ENCODE results near the gene TMEM14A. TPM values are rescaled to one million over a fixed set of nuclear protein-coding genes. Genes with fewer than 3 reads are reported as not detected.

The TMEM14A gene
- total RNA-seq, 2 donors from 2014 or later, result 13.2 to 13.4 TPM

- Histone ChIP-seq H3K4me3 (no peak overlapping the region), H3K27me3 (no peaks in the 10 kb centered on the region), H3K36me3 (no peaks in the 10 kb centered on the region), H3K27ac (no peak overlapping the region), H3K9me3 (no peaks in the 10 kb centered on the region), H3K4me1 (no peaks in the 10 kb centered on the region)
- no peak for DNase-seq (ENCODE audit: low spot score)
- TF ChIP-seq, protein P1, sequence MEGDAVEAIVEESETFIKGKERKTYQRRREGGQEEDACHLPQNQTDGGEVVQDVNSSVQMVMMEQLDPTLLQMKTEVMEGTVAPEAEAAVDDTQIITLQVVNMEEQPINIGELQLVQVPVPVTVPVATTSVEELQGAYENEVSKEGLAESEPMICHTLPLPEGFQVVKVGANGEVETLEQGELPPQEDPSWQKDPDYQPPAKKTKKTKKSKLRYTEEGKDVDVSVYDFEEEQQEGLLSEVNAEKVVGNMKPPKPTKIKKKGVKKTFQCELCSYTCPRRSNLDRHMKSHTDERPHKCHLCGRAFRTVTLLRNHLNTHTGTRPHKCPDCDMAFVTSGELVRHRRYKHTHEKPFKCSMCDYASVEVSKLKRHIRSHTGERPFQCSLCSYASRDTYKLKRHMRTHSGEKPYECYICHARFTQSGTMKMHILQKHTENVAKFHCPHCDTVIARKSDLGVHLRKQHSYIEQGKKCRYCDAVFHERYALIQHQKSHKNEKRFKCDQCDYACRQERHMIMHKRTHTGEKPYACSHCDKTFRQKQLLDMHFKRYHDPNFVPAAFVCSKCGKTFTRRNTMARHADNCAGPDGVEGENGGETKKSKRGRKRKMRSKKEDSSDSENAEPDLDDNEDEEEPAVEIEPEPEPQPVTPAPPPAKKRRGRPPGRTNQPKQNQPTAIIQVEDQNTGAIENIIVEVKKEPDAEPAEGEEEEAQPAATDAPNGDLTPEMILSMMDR (IDR thresholded peaks at IDR 0.05), result no peak
These were observed 47.6 kb downstream of the TMEM14A start for GRCh38 chr6:52718550-52718949.

- H3K9me3 ChIP-seq, result no peaks in the 10 kb centered on the region
- H3K36me3 ChIP-seq, result no peaks in the 10 kb centered on the region
- no peak for DNase-seq (ENCODE audit: low spot score)
- H3K27me3 ChIP-seq, result no peaks in the 10 kb centered on the region
- TF ChIP-seq, protein P1 (IDR thresholded peaks at IDR 0.05), result no peak
- no peak overlapping the region for H3K27ac ChIP-seq
- H3K4me1 ChIP-seq, result no peaks in the 10 kb centered on the region
- H3K4me3 ChIP-seq, result no peak overlapping the region
These were observed 49.4 kb downstream of the TMEM14A start for GRCh38 chr6:52720321-52720720.

DNA sequence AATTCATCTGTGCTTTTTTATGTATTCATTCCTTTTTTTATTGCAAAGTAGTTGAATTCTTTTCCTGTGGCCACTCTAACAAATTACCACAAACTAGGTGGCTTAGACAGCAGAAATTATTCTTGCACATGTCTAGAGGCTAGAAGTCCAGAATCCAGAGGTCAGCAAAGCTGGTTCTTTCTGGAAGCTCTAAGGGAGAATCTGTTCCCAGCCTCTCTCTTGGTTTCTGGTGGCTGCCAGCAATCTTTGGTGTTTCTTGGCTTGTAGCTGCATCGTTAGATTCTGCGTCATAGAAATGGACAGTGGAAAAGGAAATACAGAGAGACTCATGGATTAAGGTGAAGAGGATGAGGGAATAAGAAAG lies 53.1 kb downstream of the TMEM14A start:
- TF ChIP-seq, protein P1 (IDR thresholded peaks at IDR 0.05), result no peak
- no peaks in the 10 kb centered on the region for H3K9me3 ChIP-seq
- no peaks in the 10 kb centered on the region for H3K27me3 ChIP-seq
- DNase-seq (ENCODE audit: low spot score), result no peak
- peak overlapping the region; percentile 26 to 35 for H3K27ac ChIP-seq
- no peak overlapping the region for H3K4me3 ChIP-seq
- H3K4me1 ChIP-seq, result no peaks in the 10 kb centered on the region
- H3K36me3 ChIP-seq, result no peaks in the 10 kb centered on the region

- H3K27ac ChIP-seq, result peak overlapping the region; percentile 26 to 35
- DNase-seq (ENCODE audit: low spot score), result peak; percentile 88
- H3K4me1 ChIP-seq, result no peaks in the 10 kb centered on the region
- no peak overlapping the region for H3K4me3 ChIP-seq
- no peaks in the 10 kb centered on the region for H3K9me3 ChIP-seq
- no peaks in the 10 kb centered on the region for H3K27me3 ChIP-seq
- no peaks in the 10 kb centered on the region for H3K36me3 ChIP-seq
- TF ChIP-seq, protein P1 (IDR thresholded peaks at IDR 0.05), result peak in 1 of 2 donors; percentile 48
These were observed 53.7 kb downstream of the TMEM14A start for GRCh38 chr6:52724406-52725121.

DNA sequence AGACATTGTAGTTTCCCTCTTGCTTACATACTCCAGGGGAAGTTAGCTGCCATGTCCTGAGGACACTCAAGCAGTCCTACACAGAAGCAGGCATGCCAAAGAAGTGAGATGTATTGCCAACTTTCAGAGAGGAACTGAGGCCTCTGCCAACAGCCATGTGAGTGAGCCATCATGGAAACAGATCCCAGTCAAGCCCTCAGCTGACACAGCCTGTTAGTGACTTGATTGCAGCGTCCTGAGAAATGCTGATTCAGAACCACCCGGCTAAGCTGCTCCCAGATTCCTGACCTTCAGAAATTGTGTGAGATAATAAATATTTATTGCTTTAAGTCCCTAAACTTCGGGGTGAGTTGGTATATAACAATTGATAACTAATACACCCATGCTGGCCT lies 54.2 kb downstream of the TMEM14A start:
- Histone ChIP-seq H3K4me1 (no peaks in the 10 kb centered on the region), H3K4me3 (no peak overlapping the region), H3K36me3 (no peaks in the 10 kb centered on the region), H3K9me3 (no peaks in the 10 kb centered on the region), H3K27ac (peak overlapping the region in 1 of 2 donors; percentile 35), H3K27me3 (no peaks in the 10 kb centered on the region)
- TF ChIP-seq, protein P1 (IDR thresholded peaks at IDR 0.05), result no peak
- no peak for DNase-seq (ENCODE audit: low spot score)

All from right atrium auricular region (tissue), 2 donors.